Tibial nerve (tissue), 4 donors: ENCODE data around the gene ZNF410. TPM values are rescaled to one million over a fixed set of nuclear protein-coding genes. Genes with fewer than 3 reads are reported as not detected.
"Not testable (repeated sequence)": the region's sequence is repeated elsewhere in the genome, so short reads cannot be mapped to it uniquely, and the experiment has no call there.

ENCODE experiments used
- DNase-seq, 2 donors: peaks; one replicate each; pipeline ENCODE4 v3.0.0-alpha.2; 2019; ENCODE audit warnings: low spot score in 2 of 2
- H3K27ac ChIP-seq, 4 donors: fragments of 200-600 bp; sonication (generic) in 3 of 4; one replicate each; pipeline ENCODE4 v1.5.1; 2017 to 2019; ENCODE audit warnings: mild to moderate bottlenecking in 1 of 4
- H3K27me3 ChIP-seq, 2 donors: fragments of 200-600 bp; sonication (generic) in 1 of 2; one replicate each; pipeline versions ENCODE4 v1.5.1 to v1.6.0; 2017 to 2019
- H3K36me3 ChIP-seq, 3 donors: fragments of 200-600 bp; sonication (generic); one replicate each; pipeline ENCODE4 v1.5.1; 2018 to 2019
- H3K4me1 ChIP-seq, 4 donors: fragments of 200-600 bp; sonication (generic) in 3 of 4; one replicate each; pipeline ENCODE4 v1.5.1; 2017 to 2019
- H3K4me3 ChIP-seq, 4 donors: fragments of 200-600 bp; sonication (generic) in 3 of 4; one replicate each; pipeline ENCODE4 v1.5.1; 2017 to 2019; ENCODE audit warnings: mild to moderate bottlenecking in 1 of 4, moderate library complexity in 1 of 4
- H3K9me3 ChIP-seq, 4 donors: fragments of 200-600 bp; sonication (generic) in 3 of 4; one replicate each; pipeline ENCODE4 v1.5.1; 2017 to 2019
- CTCF ChIP-seq, 5 experiments: fragments of 200-600 bp in 3 of 5; fragments of 450-650 bp in 2 of 5; sonication (generic) in 3 of 5; IDR thresholded peaks; one replicate each; pipeline ENCODE4 v1.5.1; 2016 to 2019; ENCODE audit warnings: antibody characterized with exemption in 5 of 5, mild to moderate bottlenecking in 3 of 5, moderate library complexity in 2 of 5
- EP300 ChIP-seq, 2 donors: sonication (generic); formaldehyde crosslinking; IDR thresholded peaks; one replicate each; pipeline ENCODE4 v1.6.1; 2017; ENCODE audit warnings: antibody characterized with exemption in 2 of 2, mild to moderate bottlenecking in 1 of 2
- POLR2A ChIP-seq, 2 donors: fragments of 450-650 bp; IDR thresholded peaks; one replicate each; pipeline ENCODE4 v1.6.1; 2017; ENCODE audit warnings: antibody characterized with exemption in 2 of 2, mild to moderate bottlenecking in 2 of 2, moderate library complexity in 2 of 2
- WGBS, 2 donors: methylation state at CpG; one replicate each; pipeline ENCODE4 v1.1.5; 2018; 5-methylcytosine and 5-hydroxymethylcytosine counted together
- total RNA-seq, 4 donors: library from RNA; depleted of rRNA; stranded (reverse); fragments of >200 nt; gene quantifications; one replicate each; pipeline ENCODE4 v1.1.0, GENCODE V29; 2016

Gene ZNF410, protein sequence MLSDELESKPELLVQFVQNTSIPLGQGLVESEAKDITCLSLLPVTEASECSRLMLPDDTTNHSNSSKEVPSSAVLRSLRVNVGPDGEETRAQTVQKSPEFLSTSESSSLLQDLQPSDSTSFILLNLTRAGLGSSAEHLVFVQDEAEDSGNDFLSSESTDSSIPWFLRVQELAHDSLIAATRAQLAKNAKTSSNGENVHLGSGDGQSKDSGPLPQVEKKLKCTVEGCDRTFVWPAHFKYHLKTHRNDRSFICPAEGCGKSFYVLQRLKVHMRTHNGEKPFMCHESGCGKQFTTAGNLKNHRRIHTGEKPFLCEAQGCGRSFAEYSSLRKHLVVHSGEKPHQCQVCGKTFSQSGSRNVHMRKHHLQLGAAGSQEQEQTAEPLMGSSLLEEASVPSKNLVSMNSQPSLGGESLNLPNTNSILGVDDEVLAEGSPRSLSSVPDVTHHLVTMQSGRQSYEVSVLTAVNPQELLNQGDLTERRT
- 10 to 100 TPM; 42.0 to 49.8 (median 46.8) TPM for total RNA-seq

- no peaks in the 10 kb centered on the region for H3K9me3 ChIP-seq
- peak; percentile 82 to 84 for DNase-seq
- H3K27me3 ChIP-seq = no peaks in the 10 kb centered on the region
- peak within 1 kb of the TSS; percentile 69 to 96 (median 82) for H3K4me3 ChIP-seq
- H3K27ac ChIP-seq = peak within 1 kb of the TSS; percentile 86 to 99 (median 94)
- peak in 1 of 5 experiments; percentile 43 for TF ChIP-seq CTCF (IDR thresholded peaks at IDR 0.05)
- peak; percentile 76 to 83 for TF ChIP-seq POLR2A (IDR thresholded peaks at IDR 0.05)
- TF ChIP-seq EP300 (IDR thresholded peaks at IDR 0.05) = peak; percentile 87 to 97
- no peaks in the 10 kb centered on the region for H3K36me3 ChIP-seq
- WGBS, 2 donors = 0% methylated on average over 29 to 49 of the region's 65 CpGs
- peaks cover 0 to 44% (median 18%) of the 10 kb centered on the region in 4 donors for H3K4me1 ChIP-seq
Observed at GRCh38 chr14:73886449-73887317, at the start of gene ZNF410. Gene ZNF410 (plus strand): TSS chr14:73886859. CDS start chr14:73892176, 5,317 bp downstream.

DNA sequence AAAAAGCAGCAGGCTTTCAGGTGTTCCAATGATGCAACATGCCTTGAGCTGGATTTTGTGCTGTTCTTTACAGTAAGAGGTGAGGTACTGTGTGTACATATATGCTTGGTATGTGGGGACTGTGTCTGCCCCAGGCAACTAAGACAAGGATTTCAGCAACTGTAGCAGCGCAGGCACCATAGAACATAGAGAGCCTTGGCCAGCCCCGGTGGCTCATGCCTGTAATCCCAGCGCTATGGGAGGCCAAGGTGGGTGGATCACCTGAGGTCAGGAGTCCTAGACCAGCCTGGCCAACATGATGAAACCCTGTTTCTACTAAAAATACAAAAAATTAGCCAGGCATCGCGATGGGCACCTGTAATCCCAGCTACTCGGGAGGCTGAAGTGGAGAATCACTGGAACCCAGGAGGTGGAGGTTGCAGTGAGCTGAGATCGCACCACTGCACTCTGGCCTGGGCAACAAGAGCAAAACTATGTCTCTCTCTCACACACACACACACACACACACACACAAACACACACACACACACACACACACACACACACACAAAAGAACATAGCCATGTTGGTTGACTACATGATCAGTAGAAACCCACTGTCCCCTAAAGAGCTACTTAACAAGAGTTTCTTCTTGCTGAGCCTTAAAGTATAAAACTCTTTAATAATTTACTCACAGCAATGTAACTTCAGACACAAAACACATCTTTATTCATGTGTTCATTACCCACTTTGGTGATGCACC lies 48.2 kb upstream of the ZNF410 start:
- not testable (repeated sequence) for DNase-seq, H3K27me3 ChIP-seq, H3K4me3 ChIP-seq, H3K36me3 ChIP-seq, H3K4me1 ChIP-seq, H3K27ac ChIP-seq, H3K9me3 ChIP-seq
- WGBS, 2 donors = 93% methylated on average over 7 of the region's 7 CpGs

DNA sequence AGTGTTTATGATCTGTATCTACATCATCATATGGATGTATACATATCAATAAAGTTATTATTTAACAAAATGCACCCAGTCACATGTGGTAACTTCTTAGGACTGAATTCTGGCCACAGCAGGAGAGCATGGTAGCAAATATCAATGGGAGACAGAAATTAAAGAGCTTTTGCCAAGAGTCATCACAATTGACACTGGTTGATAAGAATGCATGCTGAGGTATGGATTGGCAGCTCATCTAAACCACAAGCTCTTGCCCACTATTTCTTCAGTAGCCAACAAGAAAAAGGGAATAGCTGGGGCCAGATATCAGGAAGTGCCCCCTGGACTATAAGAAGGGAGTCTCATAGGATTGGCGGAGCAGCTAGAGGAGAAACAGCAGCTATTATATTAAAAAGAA lies 44.5 kb upstream of the ZNF410 start:
- DNase-seq = no peak
- no peak for TF ChIP-seq CTCF (IDR thresholded peaks at IDR 0.05)
- TF ChIP-seq EP300 (IDR thresholded peaks at IDR 0.05) = no peak
- no peak for TF ChIP-seq POLR2A (IDR thresholded peaks at IDR 0.05)
- H3K36me3 ChIP-seq = no peaks in the 10 kb centered on the region
- no peaks in the 10 kb centered on the region for H3K27me3 ChIP-seq
- H3K27ac ChIP-seq = no peak overlapping the region
- 92 to 100% methylated on average over 1 of the region's 1 CpG for WGBS, 2 donors
- H3K4me1 ChIP-seq = no peaks in the 10 kb centered on the region
- H3K4me3 ChIP-seq = no peak overlapping the region
- H3K9me3 ChIP-seq = no peaks in the 10 kb centered on the region

DNA sequence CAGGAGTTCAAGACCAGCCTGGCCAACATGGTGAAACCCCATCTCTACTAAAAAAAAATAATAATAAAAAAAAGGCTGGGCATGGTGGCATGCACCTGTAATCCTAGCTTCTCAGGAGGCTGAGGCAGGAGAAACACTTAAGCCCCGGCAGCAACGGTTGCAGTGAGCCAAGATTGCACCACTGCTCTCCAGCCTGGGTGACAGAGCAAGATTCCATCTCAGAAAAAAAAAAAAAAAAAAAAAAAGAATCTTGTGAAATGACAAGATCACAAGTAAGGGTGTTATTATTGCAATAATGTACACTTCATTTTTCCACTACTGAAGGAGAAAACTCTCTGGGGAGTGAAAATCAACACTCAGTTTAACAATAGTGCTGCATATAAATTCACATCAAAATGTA lies 43.8 kb upstream of the ZNF410 start:
- no peak overlapping the region for H3K27ac ChIP-seq
- no peak overlapping the region for H3K4me3 ChIP-seq
- H3K4me1 ChIP-seq = no peaks in the 10 kb centered on the region
- 75 to 78% methylated on average over 2 of the region's 2 CpGs for WGBS, 2 donors
- no peaks in the 10 kb centered on the region for H3K27me3 ChIP-seq
- no peaks in the 10 kb centered on the region for H3K9me3 ChIP-seq
- TF ChIP-seq POLR2A (IDR thresholded peaks at IDR 0.05) = no peak
- TF ChIP-seq EP300 (IDR thresholded peaks at IDR 0.05) = no peak
- TF ChIP-seq CTCF (IDR thresholded peaks at IDR 0.05) = no peak
- no peaks in the 10 kb centered on the region for H3K36me3 ChIP-seq
- DNase-seq = no peak

DNA sequence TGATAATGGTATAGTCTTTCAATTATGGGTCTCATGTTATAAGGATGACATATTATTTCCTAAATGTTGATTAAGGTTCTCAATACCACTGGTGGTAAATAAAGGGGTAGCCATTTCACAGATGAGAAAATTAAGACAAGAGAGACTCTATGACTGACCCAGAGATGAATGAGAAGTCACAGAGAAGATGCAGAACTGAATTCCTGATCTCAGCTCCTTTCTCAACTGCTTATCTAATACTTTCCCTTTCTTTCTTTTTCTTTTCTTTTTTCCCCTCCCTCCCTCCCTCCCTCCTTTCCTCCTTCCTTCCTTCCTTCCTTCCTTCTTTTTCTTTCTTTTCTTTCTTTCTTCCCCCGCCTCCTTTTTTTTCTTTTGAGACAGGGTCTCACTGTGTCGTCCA lies 43.4 kb upstream of the ZNF410 start:
- H3K4me1 ChIP-seq = no peaks in the 10 kb centered on the region
- H3K27me3 ChIP-seq = no peaks in the 10 kb centered on the region
- no peaks in the 10 kb centered on the region for H3K36me3 ChIP-seq
- no peak for DNase-seq
- H3K27ac ChIP-seq = no peak overlapping the region
- 46 to 62% methylated on average over 2 of the region's 2 CpGs for WGBS, 2 donors
- H3K4me3 ChIP-seq = no peak overlapping the region
- no peaks in the 10 kb centered on the region for H3K9me3 ChIP-seq
- TF ChIP-seq EP300 (IDR thresholded peaks at IDR 0.05) = no peak
- TF ChIP-seq POLR2A (IDR thresholded peaks at IDR 0.05) = no peak
- TF ChIP-seq CTCF (IDR thresholded peaks at IDR 0.05) = no peak
